ENCODE data around the gene INO80B. TPM values are rescaled to one million over a fixed set of nuclear protein-coding genes. Genes with fewer than 3 reads are reported as not detected.

Gene INO80B
- total RNA-seq, 2 experiments from 2014 or later = 31.1 to 39.5 TPM

DNA sequence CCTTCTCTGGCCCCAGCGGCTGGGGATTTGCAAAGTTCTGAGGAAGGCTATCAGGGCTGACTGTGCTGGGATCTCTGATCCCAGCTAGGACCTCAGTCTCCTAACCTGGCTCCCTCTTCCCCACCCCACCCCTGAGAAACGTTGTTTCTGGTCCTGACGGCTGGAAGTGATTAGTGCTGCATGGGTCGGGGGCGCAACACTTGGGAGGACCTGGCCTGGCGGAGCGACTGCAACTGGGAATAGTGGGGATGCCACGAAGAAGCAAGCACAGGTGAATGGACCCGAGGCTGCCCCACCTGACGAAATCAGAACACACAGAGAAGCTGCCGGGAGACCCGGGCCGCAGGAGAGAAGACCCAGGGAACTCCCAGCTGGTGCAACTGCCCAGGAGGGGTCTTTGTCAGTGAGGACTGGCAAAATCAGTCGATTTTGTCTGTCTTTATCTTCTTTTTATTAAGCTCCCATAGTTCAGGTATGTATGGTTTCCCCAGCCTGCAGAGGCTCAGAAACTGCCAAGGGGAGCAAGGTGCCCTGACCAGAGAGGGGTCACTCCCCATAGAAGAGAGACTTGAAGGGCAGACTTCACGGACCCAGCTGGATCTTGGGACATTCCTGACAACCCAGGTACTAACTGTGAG is 45.2 kb downstream of the INO80B start:
- H3K9me3 Mint-ChIP-seq (ENCODE audit: low read depth) = no peaks in the 10 kb centered on the region
- peaks cover 49% of the 10 kb centered on the region for H3K27me3 Mint-ChIP-seq
- DNase-seq = no peak
- no peak for ATAC-seq
- CTCF ChIA-PET = interaction anchor here (1.0 to 6.9 kb wide), 10 partner anchors 9 to 250 kb away, joined by 3 to 39 read pairs (median 6); partner anchors contain the start of genes AUP1, C2orf81, CCDC142 and HTRA2
- peaks cover 44% of the 10 kb centered on the region for H3K4me1 Mint-ChIP-seq
- no peak overlapping the region for H3K27ac Mint-ChIP-seq
- peaks cover 6% of the 10 kb centered on the region for H3K36me3 Mint-ChIP-seq
- H3K4me3 Mint-ChIP-seq = no peak overlapping the region

DNA sequence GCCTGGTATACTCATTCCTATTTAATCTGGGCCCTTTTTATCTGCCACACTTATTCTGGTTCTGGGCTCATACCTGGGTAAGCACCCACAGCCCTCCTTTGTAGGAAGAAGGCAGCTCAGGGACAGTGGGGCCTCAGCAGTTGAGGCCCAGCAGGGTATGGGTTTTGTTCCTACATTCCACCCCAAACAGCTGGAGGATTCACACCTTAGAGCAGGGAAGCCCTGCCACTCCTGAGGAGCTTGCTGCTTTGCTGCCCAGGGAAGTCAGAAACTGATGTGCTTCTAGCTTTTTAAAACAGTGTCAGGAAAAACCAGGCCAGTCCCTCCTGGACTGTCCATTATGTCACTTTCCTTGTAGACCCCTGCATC is 45.7 kb downstream of the INO80B start:
- DNase-seq (no peak), ATAC-seq (no peak)
- peaks cover 48% of the 10 kb centered on the region for H3K4me1 Mint-ChIP-seq
- no peak overlapping the region for H3K4me3 Mint-ChIP-seq
- no peaks in the 10 kb centered on the region for H3K9me3 Mint-ChIP-seq (ENCODE audit: low read depth)
- H3K27ac Mint-ChIP-seq = no peak overlapping the region
- CTCF ChIA-PET = interaction anchor here (1.0 to 6.9 kb wide), 10 partner anchors 9 to 87 kb away, joined by 3 to 39 read pairs (median 5); partner anchors contain the start of genes AUP1, C2orf81, CCDC142 and HTRA2
- H3K36me3 Mint-ChIP-seq = peaks cover 8% of the 10 kb centered on the region
- peaks cover 49% of the 10 kb centered on the region for H3K27me3 Mint-ChIP-seq

DNA sequence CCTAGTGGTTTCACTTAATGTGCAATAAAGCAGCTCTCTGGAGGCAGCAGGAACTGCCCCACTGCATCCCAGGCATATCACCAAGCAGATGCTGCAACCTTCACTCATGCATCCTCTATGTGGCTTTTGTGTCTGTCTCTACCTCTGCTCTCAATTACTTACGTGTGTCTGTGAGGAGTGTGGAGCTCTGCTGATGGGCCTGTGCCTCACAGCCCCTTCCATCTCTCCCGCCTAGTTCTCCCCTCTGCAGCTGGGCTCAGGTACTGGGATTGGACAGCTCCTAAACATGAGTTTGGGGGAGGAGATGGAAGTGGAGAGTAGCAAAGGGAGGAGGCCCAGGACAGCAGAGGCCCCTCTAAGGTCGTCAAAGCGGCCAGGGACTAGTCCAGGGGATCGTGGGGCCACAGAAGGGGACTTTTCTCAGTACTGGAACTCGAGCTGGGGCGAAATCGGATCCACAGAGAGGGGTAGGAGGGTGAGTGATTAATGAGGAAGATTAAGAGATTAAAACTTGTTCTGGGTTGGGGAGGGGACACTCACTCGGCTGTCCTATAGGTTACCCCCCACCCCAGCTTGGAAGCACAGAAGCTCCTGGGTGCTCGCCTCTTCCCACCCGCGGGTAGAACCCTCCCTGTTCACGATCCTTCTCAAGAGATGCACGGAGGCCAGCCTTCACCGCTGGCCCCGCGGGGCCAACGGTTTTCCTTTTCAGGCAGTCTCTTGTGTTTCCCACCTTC is 46.6 kb downstream of the INO80B start:
- ATAC-seq (no peak), DNase-seq (no peak)
- H3K27ac Mint-ChIP-seq = no peak overlapping the region
- H3K9me3 Mint-ChIP-seq (ENCODE audit: low read depth) = no peaks in the 10 kb centered on the region
- H3K27me3 Mint-ChIP-seq = peaks cover 49% of the 10 kb centered on the region
- CTCF ChIA-PET = interaction anchor here (1.1 to 6.9 kb wide), 7 partner anchors 12 to 86 kb away, joined by 3 to 39 read pairs (median 6); partner anchors contain the start of genes AUP1, C2orf81, CCDC142 and HTRA2
- peak overlapping the region; percentile 77 for H3K4me3 Mint-ChIP-seq
- peaks cover 53% of the 10 kb centered on the region for H3K4me1 Mint-ChIP-seq
- H3K36me3 Mint-ChIP-seq = peaks cover 9% of the 10 kb centered on the region

DNA sequence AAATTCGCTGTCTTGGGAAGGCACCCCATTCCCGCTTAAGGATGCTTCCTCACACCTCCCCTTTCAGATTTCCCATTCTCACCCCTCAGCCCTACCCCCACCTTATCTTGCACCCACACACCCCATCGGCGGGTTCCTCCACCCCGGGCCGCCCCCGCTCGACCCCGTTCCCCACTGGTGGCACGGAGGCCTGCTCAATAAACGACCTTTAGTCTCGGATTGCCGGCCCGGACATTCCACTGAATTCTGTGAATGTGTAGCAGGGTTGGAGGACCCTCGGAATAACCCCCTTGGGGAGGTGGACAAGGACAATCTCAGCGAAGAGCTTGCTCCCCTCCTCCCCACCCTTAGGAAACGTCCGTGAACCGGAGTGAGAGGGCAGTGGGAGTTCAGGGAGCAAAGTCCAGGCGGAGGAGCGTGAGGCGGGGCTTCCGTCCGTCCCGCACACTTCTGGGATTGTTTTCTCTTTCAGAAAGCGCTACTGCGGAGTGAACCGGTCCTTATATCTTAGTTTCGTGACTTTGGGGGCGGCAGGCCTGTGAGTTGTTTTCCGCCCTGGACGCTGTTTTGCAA is 47.3 kb downstream of the INO80B start:
- ATAC-seq = no peak
- H3K27me3 Mint-ChIP-seq = peaks cover 49% of the 10 kb centered on the region
- CTCF ChIA-PET = interaction anchor here (1.6 to 6.9 kb wide), 5 partner anchors 12 to 86 kb away, joined by 3 to 39 read pairs (median 15); partner anchors contain the start of genes AUP1, CCDC142, HTRA2 and TTC31
- H3K27ac Mint-ChIP-seq = no peak overlapping the region
- H3K4me3 Mint-ChIP-seq = peak overlapping the region; percentile 77
- no peaks in the 10 kb centered on the region for H3K9me3 Mint-ChIP-seq (ENCODE audit: low read depth)
- DNase-seq = no peak
- peaks cover 59% of the 10 kb centered on the region for H3K4me1 Mint-ChIP-seq
- H3K36me3 Mint-ChIP-seq = peaks cover 10% of the 10 kb centered on the region

DNA sequence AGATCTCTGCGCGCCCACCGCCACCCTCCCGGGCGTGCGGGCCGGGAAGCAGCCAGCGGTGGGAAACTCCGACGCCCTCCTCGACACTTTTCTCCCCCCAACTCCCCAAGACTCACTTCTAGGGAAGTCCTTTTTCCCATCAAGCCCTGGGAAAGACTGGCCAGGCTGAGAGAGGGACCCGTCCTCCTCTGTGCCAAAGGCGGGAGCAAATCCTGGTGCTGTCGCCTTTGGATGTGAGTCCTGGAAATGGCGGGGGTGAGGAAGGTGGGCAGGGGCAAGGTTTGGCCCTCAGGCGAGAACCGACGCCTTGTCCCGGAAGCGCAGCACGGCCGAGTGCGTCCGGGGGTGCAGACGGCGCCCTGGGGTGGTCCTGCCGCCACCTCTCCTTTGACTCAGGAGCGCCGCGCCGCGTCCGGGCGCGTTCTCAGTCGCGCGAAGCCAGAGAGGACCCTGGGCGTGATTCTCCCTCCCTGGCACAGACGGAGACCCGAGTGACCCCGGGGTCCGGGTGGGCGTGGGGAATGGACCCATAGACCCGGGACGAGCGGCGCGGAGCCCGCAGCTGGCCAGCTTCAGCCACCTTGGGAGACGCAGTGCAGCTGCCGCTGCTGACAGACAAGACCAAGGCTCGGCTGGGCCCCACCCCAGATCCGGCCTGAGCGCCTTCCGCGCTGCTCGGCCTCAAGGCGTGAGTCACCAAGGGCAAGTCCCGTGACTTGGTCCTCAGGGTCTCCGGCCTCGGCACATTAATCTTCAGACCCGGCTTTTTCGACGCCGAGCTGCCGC is 48.0 kb downstream of the INO80B start:
- peaks cover 10% of the 10 kb centered on the region for H3K36me3 Mint-ChIP-seq
- peak overlapping the region; percentile 77 for H3K4me3 Mint-ChIP-seq
- H3K27ac Mint-ChIP-seq = peak overlapping the region; percentile 63
- H3K4me1 Mint-ChIP-seq = peaks cover 56% of the 10 kb centered on the region
- DNase-seq (peak; percentile 78), ATAC-seq (peak; percentile 40)
- CTCF ChIA-PET = interaction anchor here (0.9 to 6.9 kb wide), 16 partner anchors 9 to 353 kb away, joined by 3 to 39 read pairs (median 4); partner anchors contain the start of genes AUP1, CCDC142, DQX1 and HTRA2
- peaks cover 44% of the 10 kb centered on the region for H3K27me3 Mint-ChIP-seq
- no peaks in the 10 kb centered on the region for H3K9me3 Mint-ChIP-seq (ENCODE audit: low read depth)

DNA sequence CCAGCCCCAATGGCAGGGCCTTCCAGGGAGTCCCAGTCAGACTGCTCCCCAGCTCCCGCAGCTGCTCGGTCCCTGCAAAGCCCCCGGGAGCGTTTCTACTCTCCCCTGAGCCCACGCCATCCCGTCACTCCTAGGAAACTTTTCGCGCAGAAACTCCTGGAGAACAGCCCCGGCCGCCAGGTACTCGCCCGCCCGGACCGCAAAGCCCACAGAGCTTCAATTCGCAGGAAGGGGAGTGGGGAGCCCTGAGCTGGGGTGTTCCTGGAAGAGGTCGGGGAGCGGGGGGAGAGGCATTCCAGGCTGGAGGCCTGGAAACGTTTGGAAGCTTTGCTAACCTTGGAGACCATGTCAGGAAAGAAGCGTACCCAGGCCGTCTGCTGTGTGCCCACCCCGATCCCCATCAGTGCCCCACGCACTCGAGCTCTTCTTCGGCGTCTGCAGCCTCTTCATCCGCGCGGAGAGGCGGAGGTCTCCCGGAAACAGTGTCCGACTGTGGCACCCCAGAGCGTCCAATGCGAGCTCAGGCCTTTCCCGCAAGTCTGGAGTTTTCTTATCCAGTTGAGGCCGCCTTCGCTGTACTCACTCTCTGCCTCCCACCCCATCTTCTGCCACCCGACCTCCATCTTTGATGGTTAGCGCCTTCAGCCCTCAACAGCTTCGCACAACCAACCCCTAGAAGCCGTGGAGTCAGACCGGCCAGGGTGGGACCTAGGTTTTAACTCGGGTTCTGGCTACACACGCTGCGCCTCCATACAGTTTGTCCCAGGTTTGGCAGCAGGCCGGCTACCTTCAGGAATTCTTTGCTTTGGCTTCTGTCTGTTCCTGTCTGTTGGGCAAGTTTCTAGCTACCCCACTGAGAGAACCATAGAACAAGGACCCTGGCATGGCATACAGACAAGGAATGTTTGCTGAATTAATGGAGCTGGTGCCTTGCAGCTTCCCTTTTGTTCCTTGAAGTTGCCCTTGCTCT is 48.9 kb downstream of the INO80B start:
- DNase-seq (no peak), ATAC-seq (no peak)
- Mint-ChIP-seq H3K27ac (peak overlapping the region; percentile 63), H3K4me1 (peaks cover 57% of the 10 kb centered on the region), H3K36me3 (peaks cover 10% of the 10 kb centered on the region), H3K4me3 (peak overlapping the region; percentile 77), H3K9me3 (ENCODE audit: low read depth) (no peaks in the 10 kb centered on the region), H3K27me3 (peaks cover 37% of the 10 kb centered on the region)
- CTCF ChIA-PET = interaction anchor here (0.9 to 6.9 kb wide), 17 partner anchors 10 to 354 kb away, joined by 3 to 39 read pairs (median 4); partner anchors contain the start of genes AUP1, CCDC142, DQX1 and HTRA2

DNA sequence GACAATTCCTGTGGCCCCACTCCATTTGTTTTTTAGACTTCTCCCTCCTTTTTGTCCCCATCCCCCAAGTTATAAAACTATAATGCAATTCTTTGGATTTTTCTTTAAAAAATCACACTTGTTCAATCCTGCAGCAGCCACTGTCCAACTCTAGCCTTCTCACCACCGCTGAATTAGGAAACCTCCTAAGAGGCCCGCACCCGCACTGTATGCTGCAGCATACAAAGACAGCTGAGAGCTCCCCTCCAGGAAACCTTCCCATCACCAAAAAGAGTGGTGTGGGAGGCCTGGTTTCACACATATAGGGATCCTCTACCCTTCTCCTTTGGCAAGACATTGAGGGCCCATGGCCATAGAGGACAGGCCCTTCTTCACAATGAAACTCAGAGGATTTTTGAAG is 49.7 kb downstream of the INO80B start:
- Mint-ChIP-seq H3K9me3 (ENCODE audit: low read depth) (no peaks in the 10 kb centered on the region), H3K4me1 (peaks cover 52% of the 10 kb centered on the region), H3K27ac (no peak overlapping the region), H3K36me3 (peaks cover 10% of the 10 kb centered on the region), H3K27me3 (peaks cover 32% of the 10 kb centered on the region), H3K4me3 (no peak overlapping the region)
- ATAC-seq = no peak
- DNase-seq = no peak
- CTCF ChIA-PET = interaction anchor here (1.3 to 6.9 kb wide), 4 partner anchors 9 to 83 kb away, joined by 3 to 39 read pairs (median 22); partner anchors contain the start of genes AUP1, CCDC142, HTRA2 and TLX2

DNA sequence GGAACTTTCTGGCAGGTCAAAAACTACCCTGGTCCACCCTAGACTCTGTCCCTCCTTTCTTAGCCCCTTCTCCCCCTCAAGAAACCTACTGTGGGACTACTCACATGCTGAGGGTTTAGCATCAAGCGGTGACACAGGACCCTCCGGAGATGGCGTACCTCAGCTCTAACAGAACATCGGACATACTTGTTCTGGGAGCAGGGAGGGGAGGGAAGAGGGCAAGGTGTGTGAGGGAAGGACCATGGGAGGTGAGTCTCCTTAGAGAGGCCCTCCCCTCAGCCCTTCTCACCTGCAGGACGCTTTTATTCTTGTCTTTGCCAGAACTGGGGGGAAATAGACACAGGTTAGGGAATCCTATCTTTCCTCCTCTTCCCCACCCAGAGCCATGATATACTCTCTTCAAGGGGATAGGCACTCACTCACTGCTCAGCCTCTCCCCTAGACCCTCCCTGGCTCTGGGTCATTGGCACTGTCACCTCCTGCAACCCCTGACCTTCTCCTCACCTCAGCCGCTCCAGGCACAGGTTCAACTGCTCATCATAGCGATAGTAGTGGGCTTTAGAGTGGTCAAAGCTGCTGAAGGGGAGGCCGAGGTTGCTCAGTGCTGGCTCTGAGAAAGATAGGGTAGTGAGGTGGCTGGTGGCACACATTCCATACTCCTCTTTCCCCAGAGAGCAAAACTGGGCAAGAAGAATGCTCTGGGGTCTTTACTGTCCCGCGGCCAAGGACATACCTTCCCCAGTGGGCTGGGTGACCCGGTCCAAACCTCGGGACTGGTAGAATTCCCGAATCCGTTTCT is 50.8 kb downstream of the INO80B start:
- peaks cover 55% of the 10 kb centered on the region for H3K4me1 Mint-ChIP-seq
- H3K27ac Mint-ChIP-seq = no peak overlapping the region
- CTCF ChIA-PET = interaction anchor here (1.3 to 6.9 kb wide), 6 partner anchors 8 to 82 kb away, joined by 3 to 39 read pairs (median 15); partner anchors contain the start of genes AUP1, CCDC142, HTRA2 and TLX2
- H3K9me3 Mint-ChIP-seq (ENCODE audit: low read depth) = no peaks in the 10 kb centered on the region
- peaks cover 10% of the 10 kb centered on the region for H3K36me3 Mint-ChIP-seq
- ATAC-seq (no peak), DNase-seq (no peak)
- peaks cover 24% of the 10 kb centered on the region for H3K27me3 Mint-ChIP-seq
- H3K4me3 Mint-ChIP-seq = no peak overlapping the region

DNA sequence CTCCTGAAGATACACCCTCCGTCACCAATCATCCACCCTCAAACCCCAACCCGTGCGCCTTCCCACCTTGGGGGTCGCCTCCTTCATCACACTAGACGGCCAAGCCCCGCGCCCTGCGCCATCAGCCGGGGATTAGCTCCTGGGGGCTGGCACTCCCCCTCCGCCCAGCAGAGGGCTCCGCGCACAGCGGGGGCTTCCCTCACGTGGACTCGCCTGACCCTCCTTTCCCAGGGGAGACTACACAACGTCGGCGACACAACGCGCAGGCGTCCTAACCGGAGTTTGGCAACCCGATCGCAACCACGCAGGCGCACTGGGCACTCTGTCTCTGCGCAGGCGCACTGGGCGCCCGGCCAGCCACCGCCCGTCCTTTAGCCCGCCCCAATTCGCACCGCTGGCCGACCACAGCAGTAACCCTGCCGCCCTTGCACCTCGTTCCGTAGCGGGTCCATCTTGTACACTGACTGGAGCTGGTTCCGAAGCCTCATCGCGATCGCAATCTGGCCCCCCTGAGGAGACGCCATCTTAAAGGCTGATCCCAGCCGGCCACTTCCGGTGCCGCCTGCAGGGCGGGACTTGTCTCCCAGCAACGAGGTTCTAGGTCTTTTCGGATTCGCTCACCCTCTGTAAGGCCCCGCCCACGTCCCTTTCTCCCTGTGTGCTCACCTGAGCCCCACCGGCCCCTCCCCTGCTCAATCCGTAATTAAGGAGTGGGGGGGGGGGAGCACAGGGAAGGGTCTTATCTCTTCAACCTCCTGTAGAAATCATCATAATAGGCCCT is 52.4 kb downstream of the INO80B start, which contains the start of gene PCGF1:
PCGF1 (minus strand) TSS at position 551 of the 781 bp plus-strand sequence; CDS start at position 524, 27 bp downstream.
- Mint-ChIP-seq H3K27me3 (peaks cover 24% of the 10 kb centered on the region), H3K4me1 (peaks cover 59% of the 10 kb centered on the region)
- CTCF ChIA-PET = interaction anchor here (0.9 to 2.5 kb wide), 10 partner anchors 8 to 82 kb away, joined by 3 to 14 read pairs (median 4); partner anchors contain the start of genes CCDC142, INO80B, MRPL53 and TTC31

More for the DNA sequence above, 52.4 kb downstream of the INO80B start, which contains the start of gene PCGF1:
- Mint-ChIP-seq H3K36me3 (peaks cover 10% of the 10 kb centered on the region), H3K27ac (peak within 1 kb of the TSS; percentile 99), H3K9me3 (ENCODE audit: low read depth) (no peaks in the 10 kb centered on the region), H3K4me3 (peak within 1 kb of the TSS; percentile 90)
- ATAC-seq (peak; percentile 88), DNase-seq (peak; percentile 99)
